ENCODE data around the gene UNC5B.
A peak's percentile ranks its signal among the peaks of the same experiment; 100 is the strongest.

UNC5B gene

GRCh38 chr10:71283410-71283809 lies 71.0 kb downstream of the UNC5B start:
- intact Hi-C loops (cut with DNase I) = no loop called here
- DNase-seq = no peak

- DNase-seq = no peak
- intact Hi-C loops (cut with DNase I) = no loop called here
These were observed 71.5 kb downstream of the UNC5B start for GRCh38 chr10:71283876-71284275.

- no peak for DNase-seq
- intact Hi-C loops (cut with DNase I) = loop anchor here (5.0 kb wide), 1 partner anchor 357 kb away; no protein-coding TSS in a partner anchor
These were observed 72.3 kb downstream of the UNC5B start for GRCh38 chr10:71284544-71285179.

- DNase-seq = peak in 41 of 42 donors; percentile 47 to 87 (median 70)
- intact Hi-C loops (cut with DNase I) = loop anchor here (5.0 kb wide), 1 partner anchor 358 kb away; no protein-coding TSS in a partner anchor
These were observed 72.8 kb downstream of the UNC5B start for GRCh38 chr10:71285180-71285545.

- intact Hi-C loops (cut with DNase I) = loop anchor here (5.0 kb wide), 1 partner anchor 359 kb away; no protein-coding TSS in a partner anchor
- DNase-seq = no peak
These were observed 73.6 kb downstream of the UNC5B start for GRCh38 chr10:71285986-71286385.

- intact Hi-C loops (cut with DNase I) = loop anchor here (5.0 kb wide), 1 partner anchor 359 kb away; no protein-coding TSS in a partner anchor
- no peak for DNase-seq
These were observed 74.3 kb downstream of the UNC5B start for GRCh38 chr10:71286521-71287294.

GRCh38 chr10:71287456-71287855 lies 75.1 kb downstream of the UNC5B start:
- intact Hi-C loops (cut with DNase I) = loop anchor here (5.0 kb wide), 1 partner anchor 360 kb away; no protein-coding TSS in a partner anchor
- DNase-seq = no peak

- intact Hi-C loops (cut with DNase I) = loop anchor here (5.0 kb wide), 1 partner anchor 361 kb away; no protein-coding TSS in a partner anchor
- DNase-seq = no peak
These were observed 76.1 kb downstream of the UNC5B start for GRCh38 chr10:71288461-71288860.

GRCh38 chr10:71289421-71290130 lies 77.2 kb downstream of the UNC5B start:
- intact Hi-C loops (cut with DNase I) = loop anchor here (5.0 kb wide), 1 partner anchor 362 kb away; no protein-coding TSS in a partner anchor
- DNase-seq = no peak

- DNase-seq = no peak
- intact Hi-C loops (cut with DNase I) = no loop called here
These were observed 78.0 kb downstream of the UNC5B start for GRCh38 chr10:71290331-71290730.

GRCh38 chr10:71290806-71291527 lies 78.6 kb downstream of the UNC5B start:
- intact Hi-C loops (cut with DNase I) = no loop called here
- DNase-seq = no peak

GRCh38 chr10:71291528-71291900 lies 79.1 kb downstream of the UNC5B start:
- DNase-seq = no peak
- intact Hi-C loops (cut with DNase I) = no loop called here

GRCh38 chr10:71292624-71293445 lies 80.5 kb downstream of the UNC5B start:
- intact Hi-C loops (cut with DNase I) = no loop called here

GRCh38 chr10:71293446-71294084 lies 81.2 kb downstream of the UNC5B start:
- intact Hi-C loops (cut with DNase I) = no loop called here
- no peak for DNase-seq

More at GRCh38 chr10:71292624-71293445, 80.5 kb downstream of the UNC5B start:
- no peak for DNase-seq

- DNase-seq = no peak
- intact Hi-C loops (cut with DNase I) = no loop called here
These were observed 81.8 kb downstream of the UNC5B start for GRCh38 chr10:71294091-71294561.

- intact Hi-C loops (cut with DNase I) = no loop called here
- DNase-seq = no peak
These were observed 82.5 kb downstream of the UNC5B start for GRCh38 chr10:71294856-71295255.

- intact Hi-C loops (cut with DNase I) = no loop called here
- no peak for DNase-seq
These were observed 83.3 kb downstream of the UNC5B start for GRCh38 chr10:71295641-71296040.

- DNase-seq = no peak
- intact Hi-C loops (cut with DNase I) = no loop called here
These were observed 83.7 kb downstream of the UNC5B start for GRCh38 chr10:71296086-71296485.
